NCI-H2196 treated with DMSO at 0.1 percent for 48 hours (cell line): Measurements from ENCODE around the gene DGCR2.
"Not testable (repeated sequence)": the region's sequence is repeated elsewhere in the genome, so short reads cannot be mapped to it uniquely, and the experiment has no call there.

Experiments
- DNase-seq: peaks from one replicate; lab custom pipeline; 2025; ENCODE audit not compliant: unreplicated experiment; lab: John Stamatoyannopoulos, UW

Gene DGCR2

DNA sequence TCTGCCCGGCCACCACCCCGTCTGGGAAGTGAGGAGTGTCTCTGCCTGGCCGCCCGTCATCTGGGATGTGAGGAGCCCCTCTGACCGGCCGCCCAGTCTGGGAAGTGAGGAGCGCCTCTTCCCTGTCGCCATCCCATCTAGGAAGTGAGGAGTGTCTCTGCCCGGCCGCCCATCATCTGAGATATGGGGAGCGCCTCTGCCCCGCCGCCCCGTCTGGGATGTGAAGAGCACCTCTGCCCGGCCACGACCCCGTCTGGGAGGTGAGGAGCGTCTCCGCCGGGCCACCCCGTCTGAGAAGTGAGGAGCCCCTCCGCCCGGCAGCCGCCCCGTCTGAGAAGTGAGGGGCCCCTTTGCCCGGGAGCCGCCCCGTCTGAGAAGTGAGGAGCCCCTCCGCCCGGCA lies 38.1 kb downstream of the DGCR2 start:
- not testable (repeated sequence) for DNase-seq

GRCh38 chr22:19082793-19083192 lies 39.4 kb downstream of the DGCR2 start:
- DNase-seq: no peak

- DNase-seq: no peak
These were observed 40.1 kb downstream of the DGCR2 start for GRCh38 chr22:19082101-19082500.

GRCh38 chr22:19081351-19081750 lies 40.9 kb downstream of the DGCR2 start:
- no peak for DNase-seq

DNA sequence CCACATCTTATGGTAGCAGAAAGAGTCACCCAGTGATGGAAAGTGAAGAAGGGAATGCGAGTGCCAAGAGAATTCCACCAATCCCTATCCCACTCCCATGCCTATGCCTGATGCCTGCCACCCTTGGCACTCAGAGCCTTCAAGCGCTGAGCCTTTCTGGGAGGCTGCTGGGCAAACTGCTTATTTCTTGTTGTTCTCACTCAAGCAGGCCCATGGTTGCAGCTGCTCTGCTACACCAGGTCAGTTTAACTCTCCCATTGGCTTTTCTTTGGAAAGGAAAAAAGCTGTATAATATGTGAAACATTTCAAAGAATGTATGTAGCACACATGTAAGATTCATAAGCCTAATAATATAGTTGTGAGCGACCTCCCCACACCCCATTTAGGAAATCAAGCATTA lies 41.4 kb downstream of the DGCR2 start:
- DNase-seq: no peak

DNA sequence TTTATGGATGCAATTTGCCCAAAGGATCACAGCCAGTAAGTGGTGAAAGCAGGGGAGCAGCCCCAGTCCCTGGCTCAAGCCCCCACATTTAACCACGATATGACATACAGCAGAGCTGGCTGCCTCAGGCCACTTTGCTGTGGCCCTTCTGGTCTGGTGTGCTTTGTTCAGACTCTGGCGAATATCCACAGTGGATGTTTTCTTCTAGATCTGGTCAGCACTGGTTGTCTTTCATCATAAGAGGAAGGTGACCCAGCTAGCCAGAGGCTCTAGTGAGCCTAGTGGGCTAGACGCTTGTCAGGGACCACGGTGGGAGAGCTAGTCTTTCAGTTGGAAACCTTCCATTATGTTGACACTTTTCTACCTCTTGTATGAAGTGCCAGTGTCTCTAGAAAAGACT lies 42.5 kb downstream of the DGCR2 start:
- DNase-seq: no peak

DNA sequence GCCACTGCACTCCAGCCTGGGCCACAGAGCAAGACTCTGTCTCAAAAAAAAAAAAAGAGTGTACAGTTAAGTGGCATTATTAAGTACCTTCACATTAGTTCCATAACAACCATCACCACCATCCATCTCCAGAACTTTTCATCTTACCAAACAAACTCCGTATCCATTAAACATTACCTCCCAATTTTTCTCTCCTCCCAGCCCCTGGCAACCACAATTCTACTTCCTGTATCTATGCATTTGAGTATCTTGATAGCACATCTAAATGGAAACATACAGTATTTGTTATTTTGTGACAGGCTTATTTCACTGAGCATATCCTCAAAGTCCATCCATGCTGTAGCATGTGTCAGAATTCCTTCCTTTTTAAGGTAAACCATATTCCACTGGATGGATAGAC lies 46.8 kb downstream of the DGCR2 start:
- DNase-seq: no peak

DNA sequence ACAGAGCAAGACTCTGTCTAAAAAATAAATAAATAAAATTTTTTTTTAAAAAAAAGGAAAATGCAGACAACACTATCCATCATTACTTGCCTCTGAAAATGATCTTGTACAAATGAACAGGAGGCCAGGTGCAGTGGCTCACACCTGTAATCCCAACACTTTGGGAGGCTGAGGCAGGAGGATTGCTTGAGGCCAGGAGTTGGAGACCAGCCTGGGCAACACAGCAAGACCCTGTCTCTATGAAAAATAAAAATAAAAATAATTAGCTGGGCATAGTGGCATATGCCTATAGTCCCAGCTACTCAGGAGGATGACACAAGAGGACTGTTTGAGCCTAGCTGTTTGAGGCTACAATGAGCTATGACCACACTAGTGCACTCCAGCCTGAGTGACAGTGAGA lies 49.4 kb downstream of the DGCR2 start:
- DNase-seq: not testable (repeated sequence)

GRCh38 chr22:19070397-19071169 lies 51.6 kb downstream of the DGCR2 start:
- DNase-seq: no peak

DNA sequence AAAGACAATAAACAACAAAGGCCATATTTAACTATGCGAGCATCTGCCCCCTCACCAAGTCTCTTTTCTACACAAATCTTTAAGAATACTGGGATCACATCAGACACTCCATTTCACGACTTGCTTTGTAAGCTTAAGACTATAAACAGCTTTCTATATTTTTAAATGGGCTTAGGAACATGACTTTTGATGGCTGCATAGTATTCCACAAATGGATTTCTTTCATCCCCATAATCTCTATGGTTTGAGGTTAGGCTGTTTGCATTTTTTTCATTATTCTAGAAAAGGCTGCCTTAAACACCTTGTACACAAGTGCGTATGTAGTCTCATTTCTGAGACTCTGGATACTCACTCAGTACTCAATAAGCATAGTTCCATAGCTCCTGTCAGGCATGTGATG lies 52.8 kb downstream of the DGCR2 start:
- DNase-seq: no peak

DNA sequence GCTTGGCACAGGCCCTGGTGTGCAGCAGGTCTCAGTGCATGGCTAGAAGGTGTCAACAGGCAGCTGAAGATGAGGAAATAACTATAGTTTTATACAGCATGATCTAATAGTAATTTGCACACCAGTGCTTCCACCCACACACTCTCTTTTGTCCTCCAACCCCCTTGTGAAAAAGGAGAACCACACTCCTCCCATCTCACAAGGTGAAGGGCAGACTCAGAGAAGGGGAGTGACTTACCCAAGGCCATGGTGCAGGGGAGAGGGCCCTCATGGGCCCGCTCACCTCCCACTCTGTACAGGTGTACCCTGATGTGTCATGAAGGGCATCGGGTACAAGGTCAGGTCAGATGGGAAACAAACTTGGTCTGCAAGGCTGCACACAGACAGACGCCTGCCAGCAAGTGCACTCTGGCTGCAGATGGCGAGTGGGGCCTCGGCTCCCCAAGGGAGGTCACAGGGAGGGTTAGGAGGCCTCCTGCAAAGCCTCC lies 53.4 kb downstream of the DGCR2 start:
- no peak for DNase-seq

- DNase-seq: no peak
These were observed 54.4 kb downstream of the DGCR2 start for GRCh38 chr22:19067696-19068348.

GRCh38 chr22:19066531-19067271 lies 55.5 kb downstream of the DGCR2 start:
- no peak for DNase-seq

DNA sequence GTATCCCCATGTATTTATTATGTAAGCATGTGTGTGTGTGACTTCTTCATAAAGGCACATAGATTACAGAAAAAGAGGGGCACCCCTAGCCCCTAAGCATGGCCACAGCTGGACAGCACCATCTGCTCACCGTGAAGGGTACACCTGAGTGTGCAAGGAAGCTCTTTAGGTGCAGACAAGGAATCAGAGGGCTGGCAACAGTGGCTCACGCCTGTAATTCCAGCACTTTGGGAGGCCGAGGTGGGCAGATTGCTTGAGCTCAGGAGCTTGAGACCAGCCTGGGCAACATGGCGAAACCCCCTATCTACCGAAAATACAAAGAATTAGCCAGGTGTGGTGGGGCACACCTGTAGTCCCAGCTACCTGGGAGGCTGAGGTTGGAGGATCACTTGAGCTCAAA lies 56.3 kb downstream of the DGCR2 start:
- DNase-seq: no peak

- no peak for DNase-seq
These were observed 56.8 kb downstream of the DGCR2 start for GRCh38 chr22:19065298-19065859.

- no peak for DNase-seq
These were observed 57.7 kb downstream of the DGCR2 start for GRCh38 chr22:19064354-19065054.

DNA sequence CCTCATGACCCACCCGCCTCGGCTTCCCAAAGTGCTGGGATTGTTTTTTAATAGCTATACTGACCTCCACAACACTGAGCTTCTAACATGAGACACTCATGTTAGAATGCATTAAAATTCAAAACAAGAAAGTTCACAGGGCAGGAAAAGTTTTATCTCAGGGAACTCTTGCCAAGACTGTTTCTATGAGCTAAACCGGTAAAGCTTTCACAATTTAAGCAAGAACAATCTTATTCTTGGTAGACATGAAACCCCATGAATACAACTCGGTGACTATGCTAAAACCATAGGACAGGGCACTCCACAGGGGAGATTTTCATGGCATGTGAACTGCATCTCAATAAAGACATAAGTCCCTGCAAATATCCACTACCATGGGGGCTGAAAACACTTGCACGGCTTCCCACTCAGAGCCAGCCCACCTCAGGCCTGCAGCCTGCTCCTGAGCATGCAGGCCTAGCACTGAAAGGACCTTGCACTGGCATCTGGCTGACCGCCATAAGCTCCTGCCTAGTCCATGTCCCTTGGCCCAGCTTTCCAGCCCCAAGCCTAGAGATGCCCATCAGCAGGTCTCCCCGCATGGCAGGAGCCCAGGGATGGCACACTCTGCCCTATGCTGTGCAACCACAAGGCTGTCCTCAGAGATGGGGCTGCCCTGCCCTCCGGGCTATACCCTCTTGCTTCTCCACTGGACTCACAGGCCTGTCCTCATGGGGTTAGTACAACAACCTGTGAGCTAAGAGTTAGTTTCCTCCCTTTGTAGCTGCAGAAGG lies 58.4 kb downstream of the DGCR2 start:
- no peak for DNase-seq

DNA sequence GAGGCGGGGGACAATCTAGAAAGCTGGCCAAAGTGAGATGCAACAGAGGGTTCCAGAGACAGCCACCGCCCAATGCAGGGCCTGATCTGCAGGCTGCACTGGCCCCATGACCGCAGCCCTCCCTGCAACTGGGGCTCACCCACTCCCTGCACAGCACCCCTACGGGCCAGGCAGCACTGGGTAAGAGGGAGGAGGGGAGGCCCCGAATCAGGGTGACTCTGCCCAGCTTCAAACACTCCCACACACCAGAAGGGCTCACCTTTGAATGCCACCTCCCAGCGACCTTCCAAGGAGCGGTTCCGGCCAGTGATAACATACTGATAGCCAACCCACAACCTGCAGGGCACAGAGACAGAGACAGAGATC lies 59.3 kb downstream of the DGCR2 start:
- no peak for DNase-seq

- no peak for DNase-seq
These were observed 59.9 kb downstream of the DGCR2 start for GRCh38 chr22:19062139-19062942.
